HG02981 (cell line): Measurements from ENCODE around the gene UBXN7.
"Not testable (repeated sequence)": the region's sequence is repeated elsewhere in the genome, so short reads cannot be mapped to it uniquely, and the experiment has no call there.

ENCODE experiments used
- ATAC-seq: cut with Tn5 transposase; IDR thresholded peaks from one replicate; pipeline ENCODE4 v1.9.1; 2021; ENCODE audit warnings: mild to moderate bottlenecking, moderate library complexity; ENCODE audit not compliant: unreplicated experiment

UBXN7 gene

DNA sequence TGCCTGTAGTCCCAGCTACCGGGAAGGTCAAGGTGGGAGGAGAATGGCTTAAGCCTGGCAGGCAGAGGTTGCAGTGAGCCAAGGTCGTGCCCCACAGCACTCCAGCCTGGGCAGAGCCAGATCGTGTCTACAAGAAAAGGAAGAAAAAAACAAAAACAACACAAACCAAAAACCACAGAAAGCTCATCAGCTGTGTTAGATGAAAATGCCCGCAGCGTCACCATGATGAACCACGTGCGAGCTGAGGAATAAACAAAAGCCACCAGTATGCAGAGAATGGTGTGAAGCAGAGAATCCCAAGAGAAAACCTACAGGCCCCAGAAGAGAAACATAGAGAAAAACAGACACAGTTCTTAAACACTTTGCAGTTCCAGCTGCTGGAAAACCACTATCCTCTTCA is 74.3 kb downstream of the UBXN7 start:
- ATAC-seq, result no peak

GRCh38 chr3:196356556-196356955 is 75.7 kb downstream of the UBXN7 start:
- ATAC-seq, result no peak

GRCh38 chr3:196355668-196356067 is 76.6 kb downstream of the UBXN7 start:
- ATAC-seq, result no peak

- no peak for ATAC-seq
These were observed 78.1 kb downstream of the UBXN7 start for GRCh38 chr3:196354132-196354531.

DNA sequence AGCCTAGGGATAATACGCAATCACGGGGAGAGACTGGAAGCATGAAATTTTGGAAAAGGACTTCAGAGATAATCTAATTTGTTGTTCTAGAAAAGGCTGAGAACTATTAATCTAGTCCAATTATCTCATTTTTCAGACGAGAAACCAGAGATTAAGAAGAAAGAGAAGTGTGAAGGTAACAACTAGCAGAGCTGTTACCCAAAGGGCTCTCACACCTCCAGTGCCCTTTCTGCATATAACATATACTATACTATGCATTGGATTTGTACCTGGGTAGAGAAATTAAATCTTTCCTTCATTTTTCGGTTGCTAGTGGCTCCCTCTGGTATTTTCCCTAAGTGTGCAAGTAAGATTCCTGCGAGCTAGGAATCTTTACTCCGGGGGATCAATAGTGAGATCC is 80.7 kb downstream of the UBXN7 start:
- no peak for ATAC-seq

DNA sequence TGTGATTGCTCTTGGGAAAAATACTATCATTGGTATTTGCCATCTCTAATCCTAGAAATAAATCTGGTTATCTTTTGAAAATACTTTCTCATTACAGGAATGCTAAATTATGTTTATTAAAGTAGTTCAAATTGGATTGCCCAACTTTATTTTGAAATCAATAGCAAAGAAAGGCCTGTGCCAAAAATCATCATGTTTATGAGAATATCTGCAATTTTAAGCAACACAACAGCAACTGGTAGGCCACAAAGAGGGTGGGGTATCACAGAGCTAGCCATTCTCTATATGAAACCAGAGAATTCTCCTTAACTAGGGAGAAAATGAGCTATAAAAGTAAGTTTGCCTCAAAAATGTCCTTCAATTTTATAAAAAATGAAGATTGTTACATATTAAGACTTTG is 82.2 kb downstream of the UBXN7 start:
- ATAC-seq, result no peak

DNA sequence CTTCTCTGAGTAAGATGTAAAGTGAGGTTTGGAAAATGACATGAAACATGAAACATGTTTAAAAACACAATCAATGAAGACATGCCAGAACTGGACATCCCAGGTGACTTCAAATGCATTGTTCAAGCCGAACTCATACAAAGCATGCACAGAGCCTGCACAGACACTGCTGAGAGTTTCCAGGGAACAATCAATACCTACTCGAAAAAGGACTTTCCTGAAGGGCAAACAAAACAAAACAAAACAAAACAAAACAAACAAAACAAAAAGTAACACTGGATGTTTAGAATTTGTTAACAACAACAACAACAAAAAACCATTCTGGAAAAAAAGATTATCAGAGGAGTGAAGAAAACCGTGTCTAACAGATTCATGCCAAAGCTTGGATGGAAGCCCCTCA is 83.5 kb downstream of the UBXN7 start:
- no peak for ATAC-seq

- no peak for ATAC-seq
These were observed 87.6 kb downstream of the UBXN7 start for GRCh38 chr3:196344663-196345062.

GRCh38 chr3:196343917-196344316 is 88.3 kb downstream of the UBXN7 start:
- ATAC-seq, result not testable (repeated sequence)

- no peak for ATAC-seq
These were observed 91.1 kb downstream of the UBXN7 start for GRCh38 chr3:196341137-196341536.

- ATAC-seq, result no peak
These were observed 91.8 kb downstream of the UBXN7 start for GRCh38 chr3:196340466-196340865.

- ATAC-seq, result no peak
These were observed 92.6 kb downstream of the UBXN7 start for GRCh38 chr3:196339493-196340254.

DNA sequence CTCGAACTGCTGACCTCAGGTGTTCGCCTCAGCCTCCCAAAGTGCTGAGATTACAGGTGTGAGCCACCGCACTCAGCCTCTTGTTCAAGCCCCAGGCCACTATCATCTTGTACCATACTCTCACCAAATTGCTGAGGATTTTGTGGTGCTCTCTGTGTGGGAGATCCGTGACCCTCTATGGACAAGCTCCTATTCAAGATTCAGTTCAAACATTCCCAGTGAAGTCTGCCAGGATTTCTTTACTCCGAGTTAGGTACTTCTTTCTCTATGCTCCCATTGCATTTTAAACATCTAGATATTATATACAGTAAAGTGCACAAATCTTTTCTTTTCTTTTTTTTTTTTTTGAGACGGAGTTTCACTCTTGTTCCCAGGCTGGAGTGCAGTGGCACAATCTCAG is 93.2 kb downstream of the UBXN7 start:
- ATAC-seq, result no peak

DNA sequence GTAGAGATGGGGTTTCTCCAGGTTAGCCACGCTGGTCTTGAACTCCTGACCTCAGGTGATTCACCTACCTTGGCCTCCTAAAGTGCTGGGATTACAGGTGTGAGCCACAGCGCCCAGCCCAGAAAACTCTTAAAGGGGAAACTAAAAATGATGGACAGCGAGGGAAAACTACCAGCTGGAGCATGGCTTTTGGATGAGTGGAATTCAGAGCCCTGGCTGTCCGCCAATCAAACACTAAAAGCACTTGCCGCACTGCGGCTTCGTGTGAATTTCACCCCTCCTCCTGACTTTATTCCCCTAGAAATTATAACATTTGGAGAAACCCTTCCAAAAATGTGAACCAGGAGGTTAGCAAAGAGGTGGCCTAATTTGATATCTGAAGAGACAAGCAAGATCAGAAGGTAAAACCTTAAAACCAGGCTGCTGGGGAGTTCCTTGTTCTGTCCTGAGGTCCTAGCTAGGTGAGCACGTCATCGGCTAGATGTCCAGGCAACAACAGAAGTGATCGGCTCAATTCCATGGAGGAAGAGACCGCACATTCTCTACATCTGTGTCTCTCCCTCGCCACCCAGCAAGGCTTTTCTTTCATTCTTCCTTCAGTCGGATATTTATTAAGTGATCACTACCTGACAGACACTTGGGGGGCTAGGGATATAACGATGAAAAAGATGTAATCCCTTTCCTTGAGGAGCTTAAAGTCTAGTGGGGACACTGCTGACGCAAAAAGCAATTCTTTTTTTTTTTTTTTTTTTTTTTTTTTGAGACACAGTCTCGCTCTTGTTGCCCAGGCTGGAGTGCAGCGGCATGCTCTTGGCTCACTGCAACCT is 95.7 kb downstream of the UBXN7 start:
- no peak for ATAC-seq

GRCh38 chr3:196335503-196335948 is 96.7 kb downstream of the UBXN7 start:
- ATAC-seq, result no peak

- no peak for ATAC-seq
These were observed 97.2 kb downstream of the UBXN7 start for GRCh38 chr3:196334982-196335381.

GRCh38 chr3:196332168-196332567 is 100.1 kb downstream of the UBXN7 start:
- ATAC-seq, result no peak

DNA sequence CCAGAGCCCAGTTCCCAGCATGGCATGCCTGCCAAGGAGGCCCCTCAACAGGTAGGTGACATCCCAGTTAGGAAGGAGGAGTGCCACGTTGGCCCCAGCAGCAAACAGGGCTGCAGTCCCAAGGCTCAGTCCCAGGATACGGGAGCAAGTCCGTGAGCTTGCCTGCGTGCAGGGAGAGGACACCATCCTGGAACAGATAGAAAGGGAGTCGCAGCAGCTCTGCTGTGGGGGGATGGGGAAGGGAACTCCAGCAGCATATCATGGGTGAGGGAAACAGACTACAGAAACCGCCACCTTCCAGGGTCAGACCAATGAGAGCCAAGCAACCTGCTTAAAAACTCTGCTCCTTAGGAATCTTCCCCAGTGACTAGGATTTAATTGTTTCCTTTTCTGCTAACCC is 104.8 kb downstream of the UBXN7 start:
- ATAC-seq, result no peak

DNA sequence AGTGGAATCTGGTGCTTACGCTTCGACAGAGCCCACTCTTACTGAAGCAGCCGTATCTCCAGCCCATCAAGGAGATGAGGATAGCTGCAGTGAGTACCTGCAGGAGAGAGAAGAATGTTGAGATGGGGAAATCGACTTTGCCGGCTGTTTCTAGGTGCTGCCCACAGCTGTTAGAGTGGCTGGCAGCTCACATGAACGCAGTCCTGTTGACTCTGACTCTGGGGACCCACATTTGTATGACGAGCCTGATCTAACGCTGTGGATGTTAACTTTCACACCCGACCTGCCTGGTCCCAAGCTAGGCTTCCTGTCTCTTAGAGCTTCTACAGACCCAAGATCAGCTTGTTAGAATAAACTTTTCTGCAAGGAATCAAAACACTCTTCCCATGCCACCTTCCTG is 105.3 kb downstream of the UBXN7 start:
- ATAC-seq, result no peak

- no peak for ATAC-seq
These were observed 108.5 kb downstream of the UBXN7 start for GRCh38 chr3:196323691-196324090.

DNA sequence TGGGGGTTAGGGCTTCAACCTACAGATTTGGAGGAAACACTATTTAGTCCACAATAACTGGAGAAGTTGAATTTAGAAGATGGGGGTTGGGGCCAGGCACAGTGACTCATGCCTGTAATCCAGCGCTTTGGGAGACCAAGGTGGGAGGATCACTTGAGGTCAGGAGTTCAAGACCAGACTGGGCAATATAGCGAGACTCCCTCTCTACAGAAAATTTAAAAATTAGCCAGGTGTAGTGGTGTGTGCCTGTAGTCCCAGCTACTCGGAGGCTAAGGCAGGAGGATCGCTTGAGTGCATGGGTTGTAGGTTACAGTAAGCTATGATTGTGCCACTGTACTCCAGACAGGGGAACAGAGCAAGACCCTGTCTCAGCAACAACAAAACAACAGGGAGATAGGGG is 109.2 kb downstream of the UBXN7 start:
- ATAC-seq, result no peak

DNA sequence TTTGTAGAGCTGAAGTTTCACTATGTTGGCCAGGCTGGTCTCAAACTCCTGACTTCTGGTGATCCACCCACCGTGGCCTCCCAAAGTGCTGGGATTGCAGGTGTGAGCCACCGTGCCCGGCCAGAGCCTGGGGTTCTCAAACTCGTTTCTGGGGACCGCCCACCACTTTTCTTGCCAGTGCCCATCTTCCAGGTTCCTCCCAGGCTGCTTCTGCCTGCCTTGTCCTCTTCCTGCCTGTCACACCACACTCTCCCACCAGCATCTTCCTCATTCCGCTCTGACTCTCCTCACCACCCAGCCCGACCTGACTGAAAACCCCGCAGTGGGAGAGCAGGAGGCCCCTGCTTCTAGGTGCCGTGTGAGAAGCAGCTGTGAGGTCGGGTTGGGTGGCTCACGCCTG is 111.1 kb downstream of the UBXN7 start:
- no peak for ATAC-seq
